ENCODE measurements around the gene PRB4. TPM values are rescaled to one million over a fixed set of nuclear protein-coding genes. Genes with fewer than 3 reads are reported as not detected.

PRB4 gene
- total and polyA plus RNA-seq, 7 donors: not detected

DNA sequence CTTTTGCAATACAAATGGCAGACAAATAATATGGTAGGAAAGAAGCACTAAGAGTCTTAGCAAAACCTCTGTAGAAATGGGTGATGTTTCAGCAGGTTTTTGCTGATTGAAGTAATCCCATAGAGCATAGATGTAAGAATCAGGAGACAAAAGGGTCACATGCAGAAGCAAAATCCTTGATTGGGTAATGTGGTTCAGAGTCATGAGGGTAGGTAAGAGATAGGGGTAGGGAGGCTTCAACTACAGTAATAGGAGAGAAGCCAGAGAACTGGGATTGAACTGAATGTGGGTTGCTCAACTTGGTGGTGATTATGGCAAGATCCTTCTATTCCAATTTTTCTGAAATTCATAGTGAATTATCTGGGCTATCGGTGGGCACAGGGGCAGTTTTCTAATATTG, 45.7 kb downstream of the PRB4 start:
- H3K27me3 ChIP-seq (ENCODE audit: insufficient read depth in 3 of 3, low read length in 2 of 3): no peaks in the 10 kb centered on the region
- DNase-seq (no peak), ATAC-seq (no peak)
- TF ChIP-seq, protein P1, sequence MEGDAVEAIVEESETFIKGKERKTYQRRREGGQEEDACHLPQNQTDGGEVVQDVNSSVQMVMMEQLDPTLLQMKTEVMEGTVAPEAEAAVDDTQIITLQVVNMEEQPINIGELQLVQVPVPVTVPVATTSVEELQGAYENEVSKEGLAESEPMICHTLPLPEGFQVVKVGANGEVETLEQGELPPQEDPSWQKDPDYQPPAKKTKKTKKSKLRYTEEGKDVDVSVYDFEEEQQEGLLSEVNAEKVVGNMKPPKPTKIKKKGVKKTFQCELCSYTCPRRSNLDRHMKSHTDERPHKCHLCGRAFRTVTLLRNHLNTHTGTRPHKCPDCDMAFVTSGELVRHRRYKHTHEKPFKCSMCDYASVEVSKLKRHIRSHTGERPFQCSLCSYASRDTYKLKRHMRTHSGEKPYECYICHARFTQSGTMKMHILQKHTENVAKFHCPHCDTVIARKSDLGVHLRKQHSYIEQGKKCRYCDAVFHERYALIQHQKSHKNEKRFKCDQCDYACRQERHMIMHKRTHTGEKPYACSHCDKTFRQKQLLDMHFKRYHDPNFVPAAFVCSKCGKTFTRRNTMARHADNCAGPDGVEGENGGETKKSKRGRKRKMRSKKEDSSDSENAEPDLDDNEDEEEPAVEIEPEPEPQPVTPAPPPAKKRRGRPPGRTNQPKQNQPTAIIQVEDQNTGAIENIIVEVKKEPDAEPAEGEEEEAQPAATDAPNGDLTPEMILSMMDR (IDR thresholded peaks at IDR 0.05): no peak
- no peak overlapping the region for H3K27ac ChIP-seq
- H3K4me3 ChIP-seq: no peak overlapping the region
- H3K4me1 ChIP-seq: no peaks in the 10 kb centered on the region
- H3K9me3 ChIP-seq: peaks cover 12% of the 10 kb centered on the region
- no peaks in the 10 kb centered on the region for H3K36me3 ChIP-seq (ENCODE audit: insufficient read depth in 1 of 2, low read depth in 1 of 2)
- WGBS, 3 donors: 88 to 100% (median 96%) methylated on average over 1 of the region's 1 CpG
- intact Hi-C loops (cut with DNase I): no loop called here

Other genes starting within 250 kb of the PRB4 start
- gene TAS2R46, start 248.1 kb downstream of the PRB4 start, total RNA-seq: under 1 TPM in 3 of 4 donors, not detected in 1; 0.23 to 0.51 (median 0.24) TPM
- gene TAS2R46, start 248.1 kb downstream of the PRB4 start, polyA plus RNA-seq: under 1 TPM in 1 of 3 donors, not detected in 2; 0.04 TPM
- under 1 TPM in 1 of 4 donors, not detected in 3; 0.36 TPM for gene TAS2R43, start 218.1 kb downstream of the PRB4 start, total RNA-seq
- under 1 TPM in 1 of 3 donors, not detected in 2; 0.09 TPM for gene TAS2R43, start 218.1 kb downstream of the PRB4 start, polyA plus RNA-seq
- gene TAS2R30, start 175.8 kb downstream of the PRB4 start, total RNA-seq: 1 to 10 TPM in 1 of 4 donors, under 1 TPM in 3; 0.25 to 1.1 (median 0.78) TPM
- under 1 TPM in 2 of 3 donors, not detected in 1; 0.03 to 0.08 TPM for gene TAS2R30, start 175.8 kb downstream of the PRB4 start, polyA plus RNA-seq
- 10 to 100 TPM; 18.3 to 20.2 (median 18.5) TPM for gene SMIM10L1, start 139.2 kb downstream of the PRB4 start, total RNA-seq
- 10 to 100 TPM; 11.5 to 18.2 (median 15.8) TPM for gene SMIM10L1, start 139.2 kb downstream of the PRB4 start, polyA plus RNA-seq
- gene TAS2R42, start 123.5 kb downstream of the PRB4 start, total RNA-seq: not detected
- not detected for gene TAS2R42, start 123.5 kb downstream of the PRB4 start, polyA plus RNA-seq
- not detected for gene PRB3, start 40.7 kb downstream of the PRB4 start, total RNA-seq
- gene PRB3, start 40.7 kb downstream of the PRB4 start, polyA plus RNA-seq: not detected
- not detected for gene PRB2, start 85.1 kb upstream of the PRB4 start, total RNA-seq
- not detected for gene PRB2, start 85.1 kb upstream of the PRB4 start, polyA plus RNA-seq

Measured in psoas muscle (tissue), 8 donors.